SH-SY5Y (cell line): Measurements from ENCODE around the gene HAUS7.

Experiments
- GATA2 ChIP-seq: IDR thresholded peaks from 2 replicates; pipeline ENCODE4 v1.6.1; 2011; ENCODE audit warnings: mild to moderate bottlenecking, low read depth, low read length
- GATA3 ChIP-seq: IDR thresholded peaks from 2 replicates; pipeline ENCODE4 v1.6.1; 2011; ENCODE audit warnings: low read depth, mild to moderate bottlenecking, low read length, moderate library complexity

GRCh38 chrX:153519569-153520286 lies 49.4 kb upstream of the HAUS7 start:
- TF ChIP-seq GATA2 (no peak), GATA3 (no peak)
